A549 (cell line): ENCODE results near the gene BACE1. TPM values are rescaled to one million over a fixed set of nuclear protein-coding genes. Genes with fewer than 3 reads are reported as not detected.

Source experiments
- ATAC-seq, 2 experiments: fragments of 200-7000 bp in 1 of 2; fragments of >200 bp in 1 of 2; cut with Nextera tagmentation in 1 of 2; cut with Tn5 transposase in 1 of 2; 3 replicates each; pipeline versions ENCODE4 v1.8.0 to v1.9.1; 2018 to 2020; ENCODE audit warnings: mild to moderate bottlenecking in 1 of 2, moderate library complexity in 1 of 2
- CTCF ChIA-PET: fragments of 300-600 bp; sonication (Branson Sonifier 250); formaldehyde crosslinking; extraction: SDS; loops from one replicate; lab custom pipeline; 2021; ENCODE audit warnings: antibody characterized with exemption, inconsistent platforms; lab: Yijun Ruan, JAX
- POLR2A ChIA-PET: fragments of 350-600 bp; formaldehyde crosslinking; extraction: SDS; loops from one replicate; lab custom pipeline; 2021; ENCODE audit warnings: antibody characterized with exemption, inconsistent platforms; lab: Yijun Ruan, JAX
- DNase-seq, 2 experiments: peaks; one replicate each; pipeline versions ENCODE4 v3.0.0 to v3.0.0-alpha.2; 2011 to 2016; ENCODE audit warnings: low read depth in 1 of 2, low spot score in 1 of 2
- FAIRE-seq: peaks from 2 replicates; lab custom pipeline; 2011; peaks lifted over from hg19 to GRCh38; lab: Jason Lieb, UNC
- H3K27ac ChIP-seq, 2 experiments: fragments of >200 bp; sonication (Bioruptor Twin); formaldehyde crosslinking; 3 replicates each; pipeline ENCODE4 v1.5.1; 2016 to 2017
- H3K4me1 ChIP-seq: fragments of >200 bp; sonication (Bioruptor Twin); formaldehyde crosslinking; 3 replicates; pipeline ENCODE4 v1.6.1; 2016
- H3K4me2 ChIP-seq: fragments of >200 bp; sonication (Bioruptor Twin); formaldehyde crosslinking; 3 replicates; pipeline ENCODE4 v1.6.1; 2016
- H3K4me3 ChIP-seq: fragments of >200 bp; sonication (Bioruptor Twin); formaldehyde crosslinking; 3 replicates; pipeline ENCODE4 v1.5.1; 2016
- H3K9me3 ChIP-seq: fragments of >200 bp; sonication (Bioruptor Twin); formaldehyde crosslinking; 3 replicates; pipeline ENCODE4 v1.6.1; 2016
- CBX2 ChIP-seq: fragments of 200-600 bp; sonication (generic); IDR thresholded peaks from 2 replicates; pipeline ENCODE4 v1.6.1; 2016; ENCODE audit warnings: low read depth, mild to moderate bottlenecking, borderline replicate concordance
- EHF ChIP-seq: fragments of 250-450 bp; sonication (Bioruptor Pico); IDR thresholded peaks from 2 replicates; pipeline ENCODE4 v1.5.0; 2020; ENCODE audit warnings: mild to moderate bottlenecking
- ESRRA ChIP-seq: fragments of 150-350 bp; IDR thresholded peaks from 2 replicates; pipeline ENCODE4 v1.6.1; 2014; ENCODE audit warnings: mild to moderate bottlenecking, low read length, borderline replicate concordance
- FOSB ChIP-seq: fragments of 250-450 bp; sonication (Bioruptor Pico); IDR thresholded peaks from 2 replicates; pipeline ENCODE4 v1.5.0; 2020; ENCODE audit warnings: mild to moderate bottlenecking, moderate library complexity
- FOSL2 ChIP-seq, 2 experiments: fragments of 450-650 bp in 1 of 2; fragments of >200 bp in 1 of 2; sonication (Bioruptor Twin) in 1 of 2; formaldehyde crosslinking; IDR thresholded peaks; 2 replicates each; pipeline versions ENCODE4 v1.5.0 to v1.6.1; 2016 to 2020; ENCODE audit warnings: mild to moderate bottlenecking in 1 of 2, moderate library complexity in 1 of 2
- FOXS1 ChIP-seq: fragments of 250-450 bp; sonication (Bioruptor Pico); IDR thresholded peaks from 2 replicates; pipeline ENCODE4 v1.5.0; 2020; ENCODE audit warnings: mild to moderate bottlenecking, moderate library complexity
- HDAC2 ChIP-seq: fragments of 200-600 bp; sonication (generic); IDR thresholded peaks from 2 replicates; pipeline ENCODE4 v1.6.1; 2016
- HOXA7 ChIP-seq: fragments of 250-450 bp; sonication (Bioruptor Pico); IDR thresholded peaks from 2 replicates; pipeline ENCODE4 v1.5.0; 2020; ENCODE audit warnings: mild to moderate bottlenecking, moderate library complexity
- HOXB5 ChIP-seq: fragments of 250-450 bp; sonication (Bioruptor Pico); IDR thresholded peaks from 2 replicates; pipeline ENCODE4 v1.5.0; 2020; ENCODE audit warnings: mild to moderate bottlenecking, moderate library complexity
- JUNB ChIP-seq: fragments of >200 bp; sonication (Bioruptor Twin); formaldehyde crosslinking; IDR thresholded peaks from 2 replicates; pipeline ENCODE4 v1.6.1; 2016
- MAFK ChIP-seq: fragments of 450-650 bp; IDR thresholded peaks from 2 replicates; pipeline ENCODE4 v1.6.1; 2014; ENCODE audit not compliant: partially characterized antibody
- MAZ ChIP-seq: fragments of 150-350 bp; IDR thresholded peaks from 2 replicates; pipeline ENCODE4 v1.6.1; 2014; ENCODE audit warnings: antibody characterized with exemption, low read depth, low read length, borderline replicate concordance
- MYC ChIP-seq: IDR thresholded peaks from 2 replicates; pipeline ENCODE4 v1.6.1; 2012; ENCODE audit warnings: mild to moderate bottlenecking, inconsistent platforms, low read length, improper control_type of control experiment, borderline replicate concordance
- NR3C1 ChIP-seq: fragments of >200 bp; sonication (Bioruptor Twin); formaldehyde crosslinking; IDR thresholded peaks from 3 replicates; pipeline ENCODE4 v1.6.1; 2017
- POLR2AphosphoS2 ChIP-seq: conservative IDR thresholded peaks from 2 replicates; pipeline ENCODE4 v1.6.1; 2012; ENCODE audit warnings: low read length, improper control_type of control experiment, inconsistent platforms
- RAD21 ChIP-seq, 2 experiments: fragments of >200 bp in 1 of 2; sonication (Bioruptor Twin) in 1 of 2; formaldehyde crosslinking in 1 of 2; IDR thresholded peaks in 1 of 2; conservative IDR thresholded peaks in 1 of 2; 2 replicates in 1 of 2; 3 replicates in 1 of 2; pipeline ENCODE4 v1.6.1; 2012 to 2018; ENCODE audit warnings: inconsistent platforms in 1 of 2
- RARB ChIP-seq: fragments of 250-450 bp; sonication (Bioruptor Pico); IDR thresholded peaks from 2 replicates; pipeline ENCODE4 v1.8.0; 2021; ENCODE audit warnings: mild to moderate bottlenecking, moderate library complexity
- RCOR1 ChIP-seq: fragments of 150-350 bp; IDR thresholded peaks from 2 replicates; pipeline ENCODE4 v1.6.1; 2014; ENCODE audit warnings: antibody characterized with exemption, low read length, low read depth
- TFCP2L1 ChIP-seq: fragments of 250-450 bp; sonication (Bioruptor Pico); IDR thresholded peaks from 2 replicates; pipeline ENCODE4 v1.5.0; 2021; ENCODE audit warnings: mild to moderate bottlenecking
- ZC3H11A ChIP-seq: fragments of 450-650 bp; IDR thresholded peaks from 2 replicates; pipeline ENCODE4 v1.6.1; 2014; ENCODE audit warnings: antibody characterized with exemption, mild to moderate bottlenecking
- ZFP36 ChIP-seq: fragments of 450-650 bp; IDR thresholded peaks from 2 replicates; pipeline ENCODE4 v1.6.1; 2014; ENCODE audit warnings: borderline replicate concordance; ENCODE audit not compliant: partially characterized antibody
- WGBS: methylation state at CpG from one replicate; pipeline ENCODE4 v1.1.6; 2017; ENCODE audit errors: missing lambda C conversion rate; 5-methylcytosine and 5-hydroxymethylcytosine counted together
- polyA plus RNA-seq, 4 experiments: library from polyadenylated mRNA; depleted of rRNA in 3 of 4; stranded (reverse); fragments of >200 nt; fragmentation: RNase III in 1 of 4; extraction: RNeasy Plus Mini Kit Qiagen cat#74134 plus additional on column Dnase treatment in 1 of 4; gene quantifications; 2 replicates in 3 of 4; 3 replicates in 1 of 4; pipeline ENCODE4 v1.2.3, GENCODE V29; 2011 to 2017
- TF ChIP-seq, protein P1 (sequence below): fragments of >200 bp; sonication (Bioruptor Twin); formaldehyde crosslinking; IDR thresholded peaks from 2 replicates; pipeline ENCODE4 v1.6.1; 2016
- TF ChIP-seq, protein P2 (sequence below): fragments of 150-350 bp; IDR thresholded peaks from 2 replicates; pipeline ENCODE4 v1.6.1; 2014; ENCODE audit warnings: low read depth, mild to moderate bottlenecking, low read length
- TF ChIP-seq, protein P3 (sequence below): IDR thresholded peaks from 2 replicates; pipeline ENCODE4 v1.6.1; 2012
- TF ChIP-seq, protein P4 (sequence below): fragments of 250-450 bp; sonication (Bioruptor Pico); IDR thresholded peaks from 2 replicates; pipeline ENCODE4 v1.5.0; 2021; ENCODE audit warnings: mild to moderate bottlenecking, moderate library complexity, borderline replicate concordance
- TF ChIP-seq, protein P5 (sequence below): fragments of 450-650 bp; IDR thresholded peaks from 2 replicates; pipeline ENCODE4 v1.6.1; 2014; ENCODE audit warnings: antibody characterized with exemption

The BACE1 gene
- polyA plus RNA-seq, 2 of the 4 experiments (the other 2 are of a cell fraction) = 6.1 to 7.8 TPM

DNA sequence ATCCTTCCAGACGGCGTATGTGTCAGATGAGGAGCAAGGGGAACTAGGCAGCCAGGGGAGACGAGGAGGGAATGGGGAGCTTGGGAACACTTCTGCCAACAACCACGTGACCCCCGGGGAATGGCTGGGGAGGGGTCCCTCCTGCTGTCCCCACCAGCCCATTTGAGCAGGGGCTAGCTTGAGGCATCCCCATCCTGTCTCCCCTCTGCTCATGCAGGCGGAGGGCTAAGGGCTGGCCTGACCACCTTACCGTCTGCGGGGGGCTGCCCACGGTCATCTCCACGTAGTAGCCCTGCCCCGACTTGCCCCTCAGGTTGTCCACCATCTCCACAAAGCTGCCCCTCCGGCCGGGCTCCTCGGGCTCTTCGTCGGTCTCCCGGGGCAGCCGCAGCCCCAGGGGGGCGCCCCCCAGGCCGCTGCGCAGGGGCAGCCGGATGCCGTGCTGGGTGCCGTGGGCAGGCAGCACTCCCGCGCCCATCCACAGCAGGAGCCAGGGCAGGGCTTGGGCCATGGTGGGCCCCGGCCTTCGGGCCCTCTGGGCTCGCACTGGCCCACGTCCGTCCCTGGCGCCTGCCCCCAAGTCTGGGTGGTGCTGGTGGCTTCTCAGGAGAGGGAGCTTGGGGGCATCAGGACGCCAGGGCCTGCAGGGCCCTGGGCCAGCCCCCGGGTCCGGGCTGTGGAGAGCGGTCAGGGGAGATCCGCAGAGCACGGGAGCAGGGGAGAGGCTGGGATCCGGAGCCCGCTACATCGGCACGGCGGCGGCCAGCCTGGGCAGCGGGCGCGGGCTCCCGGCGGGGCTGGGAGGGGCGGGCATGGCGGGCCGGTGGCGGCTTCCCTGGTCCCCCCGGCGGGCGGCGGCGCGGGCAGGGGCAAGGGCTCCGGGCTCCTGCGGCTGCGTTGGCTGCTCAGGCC, 515 bp downstream of the BACE1 start:
- FAIRE-seq (no peak), DNase-seq (no peak), ATAC-seq (peak; percentile 56 to 74)
- WGBS = 32% methylated on average over 20 of the region's 62 CpGs
- H3K4me3 ChIP-seq = peak overlapping the region; percentile 70
- no peak for TF ChIP-seq FOXS1 (CRISPR knock-in tag)
- TF ChIP-seq CBX2 = no peak
- TF ChIP-seq FOSB (CRISPR knock-in tag) = no peak
- TF ChIP-seq, protein P1, sequence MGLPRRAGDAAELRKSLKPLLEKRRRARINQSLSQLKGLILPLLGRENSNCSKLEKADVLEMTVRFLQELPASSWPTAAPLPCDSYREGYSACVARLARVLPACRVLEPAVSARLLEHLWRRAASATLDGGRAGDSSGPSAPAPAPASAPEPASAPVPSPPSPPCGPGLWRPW = no peak
- no peak for TF ChIP-seq MYC
- TF ChIP-seq, protein P2, sequence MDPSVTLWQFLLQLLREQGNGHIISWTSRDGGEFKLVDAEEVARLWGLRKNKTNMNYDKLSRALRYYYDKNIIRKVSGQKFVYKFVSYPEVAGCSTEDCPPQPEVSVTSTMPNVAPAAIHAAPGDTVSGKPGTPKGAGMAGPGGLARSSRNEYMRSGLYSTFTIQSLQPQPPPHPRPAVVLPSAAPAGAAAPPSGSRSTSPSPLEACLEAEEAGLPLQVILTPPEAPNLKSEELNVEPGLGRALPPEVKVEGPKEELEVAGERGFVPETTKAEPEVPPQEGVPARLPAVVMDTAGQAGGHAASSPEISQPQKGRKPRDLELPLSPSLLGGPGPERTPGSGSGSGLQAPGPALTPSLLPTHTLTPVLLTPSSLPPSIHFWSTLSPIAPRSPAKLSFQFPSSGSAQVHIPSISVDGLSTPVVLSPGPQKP = no peak
- no peak for TF ChIP-seq EHF (CRISPR knock-in tag)
- TF ChIP-seq RAD21 (conservative IDR thresholded peaks at IDR 0.05 in 1 of 2, IDR thresholded peaks at IDR 0.05 in 1 of 2) = no peak
- TF ChIP-seq, protein P3, sequence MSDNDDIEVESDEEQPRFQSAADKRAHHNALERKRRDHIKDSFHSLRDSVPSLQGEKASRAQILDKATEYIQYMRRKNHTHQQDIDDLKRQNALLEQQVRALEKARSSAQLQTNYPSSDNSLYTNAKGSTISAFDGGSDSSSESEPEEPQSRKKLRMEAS = no peak
- TF ChIP-seq RARB (CRISPR knock-in tag) = no peak
- no peak for TF ChIP-seq HOXB5 (CRISPR knock-in tag)
- TF ChIP-seq MAFK = no peak
- H3K4me2 ChIP-seq = peak overlapping the region; percentile 65
- ChIA-PET CTCF (interaction anchor here (0.7 to 1.5 kb wide), 4 partner anchors 12 to 75 kb away, joined by 3 read pairs; partner anchors contain the start of gene CEP164), POLR2A (no interaction called here)
- H3K4me1 ChIP-seq = no peaks in the 10 kb centered on the region
- peak overlapping the region; percentile 57 to 89; a peak in 5 of 6 replicates for H3K27ac ChIP-seq
- H3K9me3 ChIP-seq = no peaks in the 10 kb centered on the region

DNA sequence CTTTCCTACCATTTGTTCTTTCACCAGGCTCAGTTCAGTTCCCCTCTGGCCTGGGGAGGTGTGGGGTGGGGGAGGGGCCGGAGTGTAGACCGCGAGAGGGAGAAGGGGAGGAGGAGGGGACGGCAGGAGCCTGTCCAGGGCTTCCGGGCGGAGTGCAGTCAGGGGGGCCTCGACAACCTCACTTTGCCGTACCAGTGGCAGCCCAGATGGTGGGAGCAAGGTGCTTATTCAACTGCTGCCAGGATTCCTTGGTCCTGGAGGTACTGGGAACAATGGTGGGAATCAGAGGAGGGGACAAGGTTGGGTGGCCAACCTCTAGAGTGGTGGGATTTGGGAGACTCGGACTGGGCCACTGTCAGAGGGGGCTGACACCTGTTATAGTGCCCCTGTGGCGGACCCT, 1.2 kb downstream of the BACE1 start:
- H3K4me3 ChIP-seq = no peak overlapping the region
- 87% methylated on average over 7 of the region's 10 CpGs for WGBS
- no peak for TF ChIP-seq RCOR1
- no peak for TF ChIP-seq MYC
- TF ChIP-seq FOSL2 (IDR thresholded peaks at IDR 0.05) = no peak
- TF ChIP-seq FOSL2 (CRISPR knock-in tag; IDR thresholded peaks at IDR 0.05) = no peak
- no peak for TF ChIP-seq MAZ
- no peak for TF ChIP-seq TFCP2L1 (CRISPR knock-in tag)
- TF ChIP-seq JUNB = no peak
- TF ChIP-seq HOXB5 (CRISPR knock-in tag) = no peak
- TF ChIP-seq, protein P4, sequence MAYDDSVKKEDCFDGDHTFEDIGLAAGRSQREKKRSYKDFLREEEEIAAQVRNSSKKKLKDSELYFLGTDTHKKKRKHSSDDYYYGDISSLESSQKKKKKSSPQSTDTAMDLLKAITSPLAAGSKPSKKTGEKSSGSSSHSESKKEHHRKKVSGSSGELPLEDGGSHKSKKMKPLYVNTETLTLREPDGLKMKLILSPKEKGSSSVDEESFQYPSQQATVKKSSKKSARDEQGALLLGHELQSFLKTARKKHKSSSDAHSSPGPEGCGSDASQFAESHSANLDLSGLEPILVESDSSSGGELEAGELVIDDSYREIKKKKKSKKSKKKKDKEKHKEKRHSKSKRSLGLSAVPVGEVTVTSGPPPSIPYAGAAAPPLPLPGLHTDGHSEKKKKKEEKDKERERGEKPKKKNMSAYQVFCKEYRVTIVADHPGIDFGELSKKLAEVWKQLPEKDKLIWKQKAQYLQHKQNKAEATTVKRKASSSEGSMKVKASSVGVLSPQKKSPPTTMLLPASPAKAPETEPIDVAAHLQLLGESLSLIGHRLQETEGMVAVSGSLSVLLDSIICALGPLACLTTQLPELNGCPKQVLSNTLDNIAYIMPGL (CRISPR knock-in tag) = no peak
- TF ChIP-seq HOXA7 (CRISPR knock-in tag) = no peak
- no peak for TF ChIP-seq NR3C1
- no peak for TF ChIP-seq ZFP36
- TF ChIP-seq, protein P5, sequence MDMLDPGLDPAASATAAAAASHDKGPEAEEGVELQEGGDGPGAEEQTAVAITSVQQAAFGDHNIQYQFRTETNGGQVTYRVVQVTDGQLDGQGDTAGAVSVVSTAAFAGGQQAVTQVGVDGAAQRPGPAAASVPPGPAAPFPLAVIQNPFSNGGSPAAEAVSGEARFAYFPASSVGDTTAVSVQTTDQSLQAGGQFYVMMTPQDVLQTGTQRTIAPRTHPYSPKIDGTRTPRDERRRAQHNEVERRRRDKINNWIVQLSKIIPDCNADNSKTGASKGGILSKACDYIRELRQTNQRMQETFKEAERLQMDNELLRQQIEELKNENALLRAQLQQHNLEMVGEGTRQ = no peak
- TF ChIP-seq HDAC2 = no peak
- no peak for TF ChIP-seq EHF (CRISPR knock-in tag)
- no peak for TF ChIP-seq ESRRA
- no peak for TF ChIP-seq MAFK
- TF ChIP-seq POLR2AphosphoS2 = no peak
- no peak for TF ChIP-seq ZC3H11A
- peak overlapping the region; percentile 65 for H3K4me2 ChIP-seq
- no peaks in the 10 kb centered on the region for H3K4me1 ChIP-seq
- ChIA-PET POLR2A (no interaction called here), CTCF (interaction anchor here (1.5 kb wide), 1 partner anchor 16 kb away, joined by 3 read pairs; no protein-coding TSS in a partner anchor)
- H3K9me3 ChIP-seq = no peaks in the 10 kb centered on the region
- ATAC-seq (no peak), DNase-seq (no peak), FAIRE-seq (no peak)
- H3K27ac ChIP-seq = no peak overlapping the region; a peak in 1 of 6 replicates
